Upper lobe of right lung (tissue), 1 donor: ENCODE results near the gene SLC26A1. TPM values are rescaled to one million over a fixed set of nuclear protein-coding genes. Genes with fewer than 3 reads are reported as not detected.
"Not testable (repeated sequence)": the region's sequence is repeated elsewhere in the genome, so short reads cannot be mapped to it uniquely, and the experiment has no call there.

Experiments
- ATAC-seq: fragments of 200-7000 bp; cut with Tn5 transposase; one replicate; pipeline ENCODE4 v1.9.1; 2020; ENCODE audit warnings: mild to moderate bottlenecking, moderate library complexity
- DNase-seq: peaks from one replicate; pipeline ENCODE4 v3.0.0-alpha.2; 2020
- H3K27ac ChIP-seq: fragments of 200-600 bp; one replicate; pipeline ENCODE4 v1.8.0; 2022
- H3K27me3 ChIP-seq: fragments of 200-600 bp; one replicate; pipeline ENCODE4 v1.8.0; 2022; ENCODE audit warnings: mild to moderate bottlenecking
- H3K36me3 ChIP-seq: fragments of 200-600 bp; one replicate; pipeline ENCODE4 v1.8.0; 2022
- H3K4me1 ChIP-seq: fragments of 200-600 bp; one replicate; pipeline ENCODE4 v1.8.0; 2022
- H3K4me3 ChIP-seq: fragments of 200-600 bp; one replicate; pipeline ENCODE4 v1.8.0; 2022; ENCODE audit warnings: mild to moderate bottlenecking
- H3K9me3 ChIP-seq: fragments of 200-600 bp; one replicate; pipeline ENCODE4 v1.8.0; 2022
- intact Hi-C: fragments of 100-400 bp; cut with DNase I; formaldehyde crosslinking; loops from one replicate; pipeline ENCODE4 v1.11.0; 2022
- total RNA-seq: library from RNA; stranded (reverse); fragmentation: NEBNext Ultra II Directional; extraction: Animal tissue kit (Norgen Biotek cat#: 25700); gene quantifications from one replicate; pipeline ENCODE4 v1.2.1, GENCODE V29; 2021
- TF ChIP-seq, protein P1 (sequence below): fragments of 200-600 bp; IDR thresholded peaks from one replicate; pipeline ENCODE4 v1.8.0; 2022; ENCODE audit warnings: antibody characterized with exemption
- donor health status: DM: no; HTN: yes; CAD: no; lungs with severe emphysema.

The SLC26A1 gene
- total RNA-seq, 1 donor from 2014 or later, result 0.20 TPM

DNA sequence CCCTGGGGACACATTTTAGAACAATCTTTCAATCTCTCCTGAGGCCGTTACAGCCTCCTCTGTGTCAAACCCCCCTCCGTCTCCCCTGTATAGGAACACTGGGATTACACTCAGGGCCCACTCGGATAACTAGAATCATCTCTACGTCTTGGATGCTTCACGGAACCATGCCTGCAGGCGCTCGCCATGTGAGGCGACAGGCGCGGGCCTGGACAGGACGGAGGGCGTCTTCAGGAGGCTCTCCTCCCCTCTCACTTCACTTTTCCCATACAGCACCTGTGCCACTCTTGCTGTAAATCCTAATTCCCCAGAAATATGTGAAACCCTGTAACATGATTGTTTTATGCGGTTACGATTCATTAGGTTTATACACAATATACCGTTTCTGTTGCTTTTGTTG, 10.4 kb downstream of the SLC26A1 start:
- TF ChIP-seq, protein P1, sequence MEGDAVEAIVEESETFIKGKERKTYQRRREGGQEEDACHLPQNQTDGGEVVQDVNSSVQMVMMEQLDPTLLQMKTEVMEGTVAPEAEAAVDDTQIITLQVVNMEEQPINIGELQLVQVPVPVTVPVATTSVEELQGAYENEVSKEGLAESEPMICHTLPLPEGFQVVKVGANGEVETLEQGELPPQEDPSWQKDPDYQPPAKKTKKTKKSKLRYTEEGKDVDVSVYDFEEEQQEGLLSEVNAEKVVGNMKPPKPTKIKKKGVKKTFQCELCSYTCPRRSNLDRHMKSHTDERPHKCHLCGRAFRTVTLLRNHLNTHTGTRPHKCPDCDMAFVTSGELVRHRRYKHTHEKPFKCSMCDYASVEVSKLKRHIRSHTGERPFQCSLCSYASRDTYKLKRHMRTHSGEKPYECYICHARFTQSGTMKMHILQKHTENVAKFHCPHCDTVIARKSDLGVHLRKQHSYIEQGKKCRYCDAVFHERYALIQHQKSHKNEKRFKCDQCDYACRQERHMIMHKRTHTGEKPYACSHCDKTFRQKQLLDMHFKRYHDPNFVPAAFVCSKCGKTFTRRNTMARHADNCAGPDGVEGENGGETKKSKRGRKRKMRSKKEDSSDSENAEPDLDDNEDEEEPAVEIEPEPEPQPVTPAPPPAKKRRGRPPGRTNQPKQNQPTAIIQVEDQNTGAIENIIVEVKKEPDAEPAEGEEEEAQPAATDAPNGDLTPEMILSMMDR, result no peak
- no peak for DNase-seq
- no peaks in the 10 kb centered on the region for H3K9me3 ChIP-seq
- H3K4me3 ChIP-seq, result no peak overlapping the region
- no peak overlapping the region for H3K27ac ChIP-seq
- no peak for ATAC-seq
- intact Hi-C loops, result no loop called here
- no peaks in the 10 kb centered on the region for H3K36me3 ChIP-seq
- peaks cover 19% of the 10 kb centered on the region for H3K4me1 ChIP-seq
- no peaks in the 10 kb centered on the region for H3K27me3 ChIP-seq

- Histone ChIP-seq H3K4me1 (peaks cover 14% of the 10 kb centered on the region), H3K4me3 (no peak overlapping the region), H3K27ac (no peak overlapping the region), H3K9me3 (no peaks in the 10 kb centered on the region), H3K36me3 (no peaks in the 10 kb centered on the region), H3K27me3 (no peaks in the 10 kb centered on the region)
- intact Hi-C loops, result no loop called here
- ATAC-seq (no peak), DNase-seq (no peak)
- TF ChIP-seq, protein P1, result no peak
Measured at GRCh38 chr4:982291-982690, 10.9 kb downstream of the SLC26A1 start.

GRCh38 chr4:978957-979701, 14.1 kb downstream of the SLC26A1 start:
- Histone ChIP-seq H3K36me3 (no peaks in the 10 kb centered on the region), H3K27me3 (no peaks in the 10 kb centered on the region), H3K27ac (peak overlapping the region; percentile 27), H3K4me1 (no peaks in the 10 kb centered on the region), H3K9me3 (no peaks in the 10 kb centered on the region), H3K4me3 (no peak overlapping the region)
- ATAC-seq, result peak; percentile 77
- DNase-seq, result no peak
- TF ChIP-seq, protein P1, result no peak
- intact Hi-C loops, result no loop called here

DNA sequence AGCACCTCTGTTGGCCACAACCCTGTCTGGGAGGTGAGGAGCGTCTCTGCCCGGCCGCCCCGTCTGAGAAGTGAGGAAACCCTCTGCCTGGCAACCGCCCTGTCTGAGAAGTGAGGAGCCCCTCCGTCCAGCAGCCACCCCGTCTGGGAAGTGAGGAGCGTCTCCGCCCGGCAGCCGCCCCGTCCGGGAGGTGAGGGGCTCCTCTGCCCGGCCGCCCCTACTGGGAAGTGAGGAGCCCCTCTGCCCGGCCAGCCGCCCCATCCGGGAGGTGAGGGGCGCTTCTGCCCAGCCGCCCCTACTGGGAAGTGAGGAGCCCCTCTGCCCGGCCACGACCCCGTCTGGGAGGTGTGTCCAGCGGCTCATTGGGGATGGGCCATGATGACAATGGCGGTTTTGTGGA, 17.2 kb downstream of the SLC26A1 start:
- ATAC-seq, H3K36me3 ChIP-seq, H3K4me3 ChIP-seq, H3K27me3 ChIP-seq, H3K9me3 ChIP-seq, intact Hi-C loops, DNase-seq, H3K27ac ChIP-seq: not testable (repeated sequence)
- peaks cover 13% of the 10 kb centered on the region for H3K4me1 ChIP-seq

DNA sequence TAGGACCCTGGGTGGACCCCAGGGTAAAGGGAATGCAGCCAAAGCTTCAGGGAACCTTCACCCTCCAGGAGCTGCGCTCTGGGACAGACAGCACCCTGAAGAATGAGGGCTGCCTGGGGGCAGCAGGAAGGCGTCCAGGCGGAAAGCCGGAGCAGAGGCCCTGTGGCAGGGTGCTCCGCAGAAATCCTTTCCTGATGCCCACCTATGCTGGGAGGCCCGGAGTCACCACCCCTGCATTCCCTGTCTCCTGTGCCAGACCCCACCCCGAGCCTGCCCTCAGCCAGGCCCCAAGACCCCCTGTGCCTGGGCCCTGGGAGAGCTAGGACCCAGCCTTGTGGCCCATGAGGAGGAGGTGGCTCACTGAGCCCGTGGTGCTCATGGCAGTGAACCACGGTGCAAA, 18.5 kb downstream of the SLC26A1 start:
- Histone ChIP-seq H3K27ac (no peak overlapping the region), H3K4me1 (peaks cover 13% of the 10 kb centered on the region), H3K9me3 (no peaks in the 10 kb centered on the region), H3K27me3 (no peaks in the 10 kb centered on the region), H3K36me3 (no peaks in the 10 kb centered on the region), H3K4me3 (no peak overlapping the region)
- DNase-seq, result no peak
- ATAC-seq, result no peak
- intact Hi-C loops, result no loop called here
- TF ChIP-seq, protein P1, result no peak

GRCh38 chr4:973431-974397, 19.5 kb downstream of the SLC26A1 start, which contains the start of gene DGKQ:
Gene DGKQ, minus strand, starts transcription at chr4:973569. Its CDS starts 87 bp downstream, at chr4:973482.
- peak within 1 kb of the TSS; percentile 79 for H3K4me3 ChIP-seq
- TF ChIP-seq, protein P1, result no peak
- peak within 1 kb of the TSS; percentile 18 for H3K27ac ChIP-seq
- H3K27me3 ChIP-seq, result no peaks in the 10 kb centered on the region
- ATAC-seq (peak; percentile 97), DNase-seq (peak; percentile 94)
- H3K36me3 ChIP-seq, result no peaks in the 10 kb centered on the region
- H3K4me1 ChIP-seq, result peaks cover 13% of the 10 kb centered on the region
- H3K9me3 ChIP-seq, result no peaks in the 10 kb centered on the region
- intact Hi-C loops, result no loop called here
